Measurements from ENCODE around the gene PPP1R15B. TPM values are rescaled to one million over a fixed set of nuclear protein-coding genes. Genes with fewer than 3 reads are reported as not detected.

Gene PPP1R15B
- total and polyA plus RNA-seq, 2 of the 4 experiments (the other 2 are of a cell fraction): 14.9 to 15.0 TPM

- no peak overlapping the region for H4K8ac ChIP-seq (ENCODE audit: low read depth in 2 of 2, low read length in 2 of 2)
- H3K4me1 ChIP-seq (ENCODE audit: control insufficient read depth, insufficient read depth, low read length): no peaks in the 10 kb centered on the region
- ChIA-PET POLR2A (ENCODE audit: unreplicated experiment) (no interaction called here), CTCF (no interaction called here)
- no peak overlapping the region for H2AFZ ChIP-seq (replicated peaks; ENCODE audit: low read length, poor library complexity)
- no peak overlapping the region for H3K18ac ChIP-seq (ENCODE audit: low read depth, low read length)
- H2AK9ac ChIP-seq (replicated peaks; ENCODE audit: low read depth, low read length, poor library complexity): no peak overlapping the region
- H3K4me3 ChIP-seq (ENCODE audit: insufficient read depth, low read depth, low read length): no peak overlapping the region
- 77% methylated on average over 3 of the region's 8 CpGs; no CpG with 5 or more reads in 1 of the 2 experiments for WGBS, 2 experiments (ENCODE audit: extremely low coverage in 2 of 2, insufficient read length in 1 of 2)
- no peak overlapping the region for H4K5ac ChIP-seq (ENCODE audit: low read depth, low read length)
- no peaks in the 10 kb centered on the region for H3K27me3 ChIP-seq (ENCODE audit: control insufficient read depth, insufficient read depth, low read length)
- in situ Hi-C loops (cut with MboI; ENCODE audit: low sequenced_read_pairs): no loop called here
- H3K36me3 ChIP-seq (ENCODE audit: control insufficient read depth, insufficient read depth, low read length): peaks cover 9% of the 10 kb centered on the region; the same call in 1 of the 2 replicates
- ATAC-seq (ENCODE audit: low read depth) (no peak), DNase-seq (no peak)
- no peak overlapping the region for H2BK20ac ChIP-seq (ENCODE audit: low read depth, low read length)
- no peak overlapping the region for H3K23ac ChIP-seq (ENCODE audit: low read depth, low read length)
- no TSS peak for BruUV-seq (replicated peaks)
- no peak overlapping the region for H3K9ac ChIP-seq (ENCODE audit: low read depth, low read length)
- H4K20me1 ChIP-seq (ENCODE audit: insufficient read depth, low read length): no peaks in the 10 kb centered on the region
- H2AK5ac ChIP-seq (ENCODE audit: low read depth, low read length): no peak overlapping the region
- TF ChIP-seq MAFK (IDR thresholded peaks at IDR 0.05; ENCODE audit: low read depth, low read length): no peak
- no peak for TF ChIP-seq CHD1 (IDR thresholded peaks at IDR 0.05; ENCODE audit: low read depth, low read length)
- TF ChIP-seq ELK1 (IDR thresholded peaks at IDR 0.05; ENCODE audit: borderline replicate concordance, low read depth, low read length): no peak
- no peak for TF ChIP-seq CTCF (conservative IDR thresholded peaks at IDR 0.05; ENCODE audit: low read depth, low read length)
- TF ChIP-seq RAD21 (IDR thresholded peaks at IDR 0.05; ENCODE audit: low read length): no peak
- no peak for TF ChIP-seq SMC3 (IDR thresholded peaks at IDR 0.05; ENCODE audit: low read depth, low read length)
- TF ChIP-seq USF2 (IDR thresholded peaks at IDR 0.05; ENCODE audit: low read depth, low read length): no peak
- TF ChIP-seq RFX5 (IDR thresholded peaks at IDR 0.05; ENCODE audit: low read depth, low read length): no peak
- no peak for TF ChIP-seq MXI1 (IDR thresholded peaks at IDR 0.05; ENCODE audit: borderline replicate concordance, low read depth, low read length)
- no peak for TF ChIP-seq MAZ (IDR thresholded peaks at IDR 0.05; ENCODE audit: borderline replicate concordance, low read depth, low read length)
- TF ChIP-seq RCOR1 (IDR thresholded peaks at IDR 0.05; ENCODE audit: insufficient replicate concordance, low read length): no peak
- intact Hi-C loops (cut with micrococcal nuclease): no loop called here
- H3K27ac ChIP-seq (ENCODE audit: insufficient read depth, low read length): no peak overlapping the region
- H2BK5ac ChIP-seq (ENCODE audit: low read depth, low read length, poor library complexity, severe bottlenecking): no peak overlapping the region
- H3K79me1 ChIP-seq (ENCODE audit: low read depth in 1 of 2, low read length in 2 of 2): no peaks in the 10 kb centered on the region
- dilution Hi-C loops (cut with HindIII; ENCODE audit: low sequenced_read_pairs, unreplicated experiment): no loop called here
- H3K9me1 ChIP-seq (ENCODE audit: insufficient read depth, low read length): no peaks in the 10 kb centered on the region
- H2BK120ac ChIP-seq (ENCODE audit: low read depth, low read length): no peak overlapping the region
- H3K56ac ChIP-seq (ENCODE audit: extremely low read depth, insufficient read depth, low read length): no peak overlapping the region
- H2BK15ac ChIP-seq (ENCODE audit: low read depth, low read length): no peak overlapping the region
- H3K4me2 ChIP-seq (ENCODE audit: low read depth, low read length): no peak overlapping the region
- no peak overlapping the region for H3K14ac ChIP-seq (replicated peaks; ENCODE audit: low read depth, low read length)
- H4K91ac ChIP-seq (ENCODE audit: insufficient read depth, low read depth, low read length): no peak overlapping the region
- H3K9me3 ChIP-seq (ENCODE audit: control insufficient read depth, insufficient read depth, low read length): no peaks in the 10 kb centered on the region
- H3K4ac ChIP-seq (ENCODE audit: low read depth, low read length): no peak overlapping the region
Observed at GRCh38 chr1:204451352-204452124, 39.9 kb upstream of the PPP1R15B start.
